ENCODE data around the gene PRR16.

GRCh38 chr5:120576588-120576987 lies 112.5 kb downstream of the PRR16 start:
- TF ChIP-seq CTCF (conservative IDR thresholded peaks at IDR 0.05): no peak
- TF ChIP-seq EZH2 (IDR thresholded peaks at IDR 0.05; ENCODE audit: low read depth): no peak
